Ishikawa (cell line): ENCODE measurements around the gene APC.

Source experiments
- EGR1 ChIP-seq: IDR thresholded peaks from 2 replicates; pipeline ENCODE4 v1.6.1; 2012
- EP300 ChIP-seq: IDR thresholded peaks from 2 replicates; pipeline ENCODE4 v1.6.1; 2012; ENCODE audit warnings: borderline replicate concordance
- FOXM1 ChIP-seq: IDR thresholded peaks from 2 replicates; pipeline ENCODE4 v1.6.1; 2012; ENCODE audit warnings: low read depth, borderline replicate concordance
- MAX ChIP-seq: IDR thresholded peaks from 2 replicates; pipeline ENCODE4 v1.6.1; 2012
- NFIC ChIP-seq: IDR thresholded peaks from 2 replicates; pipeline ENCODE4 v1.6.1; 2012
- RAD21 ChIP-seq: IDR thresholded peaks from 2 replicates; pipeline ENCODE4 v1.6.1; 2012; ENCODE audit warnings: low read depth
- REST ChIP-seq: IDR thresholded peaks from 2 replicates; pipeline ENCODE4 v1.6.1; 2012; ENCODE audit warnings: low read depth, mild to moderate bottlenecking
- TCF12 ChIP-seq: IDR thresholded peaks from 2 replicates; pipeline ENCODE4 v1.6.1; 2012; ENCODE audit warnings: low read depth
- TF ChIP-seq, protein P1 (sequence below): IDR thresholded peaks from 2 replicates; pipeline ENCODE4 v1.6.1; 2012

DNA sequence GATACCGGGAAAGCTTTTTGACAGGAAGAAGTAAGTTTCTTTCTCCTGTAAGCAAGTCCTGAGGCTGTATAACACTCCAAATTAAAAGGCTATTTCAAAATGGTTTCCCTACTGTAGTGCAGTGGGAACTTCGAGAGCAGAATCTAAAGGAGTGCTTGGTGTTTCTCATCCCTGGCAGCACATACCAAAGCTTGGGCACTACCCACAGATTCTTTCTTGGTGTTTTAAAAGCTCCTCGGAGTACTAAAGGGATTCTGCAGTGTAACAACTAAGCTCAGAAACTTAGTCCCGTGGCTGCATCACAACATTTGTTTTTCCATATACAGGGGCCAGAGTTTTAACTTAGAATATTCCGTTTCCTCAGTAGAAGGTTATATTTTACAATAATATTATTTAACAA lies 5.6 kb upstream of the APC start:
- no peak for TF ChIP-seq NFIC
- TF ChIP-seq RAD21: no peak
- no peak for TF ChIP-seq MAX
- TF ChIP-seq EP300: no peak
- TF ChIP-seq, protein P1, sequence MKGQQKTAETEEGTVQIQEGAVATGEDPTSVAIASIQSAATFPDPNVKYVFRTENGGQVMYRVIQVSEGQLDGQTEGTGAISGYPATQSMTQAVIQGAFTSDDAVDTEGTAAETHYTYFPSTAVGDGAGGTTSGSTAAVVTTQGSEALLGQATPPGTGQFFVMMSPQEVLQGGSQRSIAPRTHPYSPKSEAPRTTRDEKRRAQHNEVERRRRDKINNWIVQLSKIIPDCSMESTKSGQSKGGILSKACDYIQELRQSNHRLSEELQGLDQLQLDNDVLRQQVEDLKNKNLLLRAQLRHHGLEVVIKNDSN: no peak
- no peak for TF ChIP-seq TCF12
- TF ChIP-seq FOXM1: no peak
- no peak for TF ChIP-seq REST
- no peak for TF ChIP-seq EGR1
